A549 (cell line): Measurements from ENCODE around the gene TFF1. TPM values are rescaled to one million over a fixed set of nuclear protein-coding genes. Genes with fewer than 3 reads are reported as not detected.

Experiments
- ATAC-seq, 2 experiments: fragments of 200-7000 bp in 1 of 2; fragments of >200 bp in 1 of 2; cut with Nextera tagmentation in 1 of 2; cut with Tn5 transposase in 1 of 2; 3 replicates each; pipeline versions ENCODE4 v1.8.0 to v1.9.1; 2018 to 2020; ENCODE audit warnings: mild to moderate bottlenecking in 1 of 2, moderate library complexity in 1 of 2
- CTCF ChIA-PET: fragments of 300-600 bp; sonication (Branson Sonifier 250); formaldehyde crosslinking; extraction: SDS; loops from one replicate; lab custom pipeline; 2021; ENCODE audit warnings: antibody characterized with exemption, inconsistent platforms; lab: Yijun Ruan, JAX
- POLR2A ChIA-PET: fragments of 350-600 bp; formaldehyde crosslinking; extraction: SDS; loops from one replicate; lab custom pipeline; 2021; ENCODE audit warnings: antibody characterized with exemption, inconsistent platforms; lab: Yijun Ruan, JAX
- DNase-seq, 2 experiments: peaks; one replicate each; pipeline versions ENCODE4 v3.0.0 to v3.0.0-alpha.2; 2011 to 2016; ENCODE audit warnings: low read depth in 1 of 2, low spot score in 1 of 2
- FAIRE-seq: peaks from 2 replicates; lab custom pipeline; 2011; peaks lifted over from hg19 to GRCh38; lab: Jason Lieb, UNC
- H3K27ac ChIP-seq, 2 experiments: fragments of >200 bp; sonication (Bioruptor Twin); formaldehyde crosslinking; 3 replicates each; pipeline ENCODE4 v1.5.1; 2016 to 2017
- H3K4me1 ChIP-seq: fragments of >200 bp; sonication (Bioruptor Twin); formaldehyde crosslinking; 3 replicates; pipeline ENCODE4 v1.6.1; 2016
- H3K4me2 ChIP-seq: fragments of >200 bp; sonication (Bioruptor Twin); formaldehyde crosslinking; 3 replicates; pipeline ENCODE4 v1.6.1; 2016
- H3K4me3 ChIP-seq: fragments of >200 bp; sonication (Bioruptor Twin); formaldehyde crosslinking; 3 replicates; pipeline ENCODE4 v1.5.1; 2016
- H3K9me3 ChIP-seq: fragments of >200 bp; sonication (Bioruptor Twin); formaldehyde crosslinking; 3 replicates; pipeline ENCODE4 v1.6.1; 2016
- BHLHE40 ChIP-seq: IDR thresholded peaks from 2 replicates; pipeline ENCODE4 v1.6.1; 2012; ENCODE audit warnings: low read depth, low read length, inconsistent platforms
- CEBPB ChIP-seq, 2 experiments: fragments of >200 bp in 1 of 2; sonication (Bioruptor Twin) in 1 of 2; formaldehyde crosslinking in 1 of 2; IDR thresholded peaks; 2 replicates each; pipeline ENCODE4 v1.6.1; 2012 to 2016
- CHD2 ChIP-seq: fragments of 150-350 bp; IDR thresholded peaks from 2 replicates; pipeline ENCODE4 v1.6.1; 2014; ENCODE audit warnings: low read length; ENCODE audit not compliant: partially characterized antibody
- E2F6 ChIP-seq: IDR thresholded peaks from 2 replicates; pipeline ENCODE4 v1.6.1; 2012; ENCODE audit warnings: low read depth, borderline replicate concordance
- EHF ChIP-seq: fragments of 250-450 bp; sonication (Bioruptor Pico); IDR thresholded peaks from 2 replicates; pipeline ENCODE4 v1.5.0; 2020; ENCODE audit warnings: mild to moderate bottlenecking
- ESRRA ChIP-seq: fragments of 150-350 bp; IDR thresholded peaks from 2 replicates; pipeline ENCODE4 v1.6.1; 2014; ENCODE audit warnings: mild to moderate bottlenecking, low read length, borderline replicate concordance
- FOSB ChIP-seq: fragments of 250-450 bp; sonication (Bioruptor Pico); IDR thresholded peaks from 2 replicates; pipeline ENCODE4 v1.5.0; 2020; ENCODE audit warnings: mild to moderate bottlenecking, moderate library complexity
- HDAC2 ChIP-seq: fragments of 200-600 bp; sonication (generic); IDR thresholded peaks from 2 replicates; pipeline ENCODE4 v1.6.1; 2016
- HOXA7 ChIP-seq: fragments of 250-450 bp; sonication (Bioruptor Pico); IDR thresholded peaks from 2 replicates; pipeline ENCODE4 v1.5.0; 2020; ENCODE audit warnings: mild to moderate bottlenecking, moderate library complexity
- HOXB13 ChIP-seq: fragments of 250-450 bp; sonication (Bioruptor Pico); IDR thresholded peaks from 2 replicates; pipeline ENCODE4 v1.5.0; 2020; ENCODE audit warnings: low read depth, mild to moderate bottlenecking, moderate library complexity
- JUN ChIP-seq, 2 experiments: fragments of >200 bp; sonication (Bioruptor Twin); formaldehyde crosslinking; IDR thresholded peaks; 2 replicates in 1 of 2; 3 replicates in 1 of 2; pipeline ENCODE4 v1.6.1; 2016 to 2017
- JUNB ChIP-seq: fragments of >200 bp; sonication (Bioruptor Twin); formaldehyde crosslinking; IDR thresholded peaks from 2 replicates; pipeline ENCODE4 v1.6.1; 2016
- MAX ChIP-seq: IDR thresholded peaks from 2 replicates; pipeline ENCODE4 v1.6.1; 2012
- MYC ChIP-seq: IDR thresholded peaks from 2 replicates; pipeline ENCODE4 v1.6.1; 2012; ENCODE audit warnings: mild to moderate bottlenecking, inconsistent platforms, low read length, improper control_type of control experiment, borderline replicate concordance
- NFE2L2 ChIP-seq: fragments of 150-350 bp; conservative IDR thresholded peaks from 2 replicates; pipeline ENCODE4 v1.6.1; 2014; ENCODE audit warnings: low read length
- NR3C1 ChIP-seq: fragments of >200 bp; sonication (Bioruptor Twin); formaldehyde crosslinking; IDR thresholded peaks from 3 replicates; pipeline ENCODE4 v1.6.1; 2017
- PHF8 ChIP-seq: fragments of 200-600 bp; sonication (generic); IDR thresholded peaks from 2 replicates; pipeline ENCODE4 v1.6.1; 2016; ENCODE audit warnings: low read depth, mild to moderate bottlenecking, antibody characterized with exemption, moderate library complexity, borderline replicate concordance
- POLR2A ChIP-seq: IDR thresholded peaks from 2 replicates; pipeline ENCODE4 v1.6.1; 2012; ENCODE audit warnings: mild to moderate bottlenecking, low read length
- POLR2AphosphoS2 ChIP-seq: conservative IDR thresholded peaks from 2 replicates; pipeline ENCODE4 v1.6.1; 2012; ENCODE audit warnings: low read length, improper control_type of control experiment, inconsistent platforms
- REST ChIP-seq: fragments of 200-600 bp; sonication (generic); IDR thresholded peaks from 2 replicates; pipeline ENCODE4 v1.6.1; 2016; ENCODE audit warnings: antibody characterized with exemption, mild to moderate bottlenecking, moderate library complexity
- RFX5 ChIP-seq: fragments of 450-650 bp; IDR thresholded peaks from 2 replicates; pipeline ENCODE4 v1.7.1; 2014; ENCODE audit warnings: antibody characterized with exemption, mild to moderate bottlenecking, moderate library complexity
- USF2 ChIP-seq: fragments of 450-650 bp; IDR thresholded peaks from 2 replicates; pipeline ENCODE4 v1.6.1; 2014; ENCODE audit warnings: antibody characterized with exemption
- ZC3H11A ChIP-seq: fragments of 450-650 bp; IDR thresholded peaks from 2 replicates; pipeline ENCODE4 v1.6.1; 2014; ENCODE audit warnings: antibody characterized with exemption, mild to moderate bottlenecking
- ZFP36 ChIP-seq: fragments of 450-650 bp; IDR thresholded peaks from 2 replicates; pipeline ENCODE4 v1.6.1; 2014; ENCODE audit warnings: borderline replicate concordance; ENCODE audit not compliant: partially characterized antibody
- ZNF302 ChIP-seq: fragments of 250-450 bp; sonication (Bioruptor Pico); IDR thresholded peaks from 2 replicates; pipeline ENCODE4 v1.9.0; 2021; ENCODE audit warnings: inconsistent platforms, mild to moderate bottlenecking, moderate library complexity
- WGBS: methylation state at CpG from one replicate; pipeline ENCODE4 v1.1.6; 2017; ENCODE audit errors: missing lambda C conversion rate; 5-methylcytosine and 5-hydroxymethylcytosine counted together
- polyA plus RNA-seq, 4 experiments: library from polyadenylated mRNA; depleted of rRNA in 3 of 4; stranded (reverse); fragments of >200 nt; fragmentation: RNase III in 1 of 4; extraction: RNeasy Plus Mini Kit Qiagen cat#74134 plus additional on column Dnase treatment in 1 of 4; gene quantifications; 2 replicates in 3 of 4; 3 replicates in 1 of 4; pipeline ENCODE4 v1.2.3, GENCODE V29; 2011 to 2017

TFF1 gene
- polyA plus RNA-seq, 2 of the 4 experiments (the other 2 are of a cell fraction) = 1.0 to 5.8 TPM

GRCh38 chr21:42367367-42368165 lies 1.2 kb upstream of the TFF1 start:
- H3K9me3 ChIP-seq = no peaks in the 10 kb centered on the region
- no peak for FAIRE-seq
- POLR2A ChIA-PET = no interaction called here
- H3K4me1 ChIP-seq = peaks cover 23% of the 10 kb centered on the region
- TF ChIP-seq RFX5 (no peak), PHF8 (no peak)
- DNase-seq = peak in 1 of 2 experiments; percentile 19
- ATAC-seq = peak in 1 of 2 experiments; percentile 23; a peak in 2 of 6 replicates
- H3K27ac ChIP-seq = peak overlapping the region; percentile 27 to 58; a peak in 4 of 6 replicates
- 83% methylated on average over 11 of the region's 14 CpGs for WGBS
- H3K4me3 ChIP-seq = no peak overlapping the region
- CTCF ChIA-PET = interaction anchor here (1.0 to 1.8 kb wide), 4 partner anchors 10 to 37 kb away, joined by 3 to 5 read pairs (median 4); partner anchors contain the start of gene UBASH3A
- peak overlapping the region; percentile 46; the same call in 2 of the 3 replicates for H3K4me2 ChIP-seq

- no peak for DNase-seq
- no peaks in the 10 kb centered on the region for H3K9me3 ChIP-seq
- H3K27ac ChIP-seq = peak overlapping the region; percentile 27 to 58; a peak in 4 of 6 replicates
- no peak overlapping the region; the same call in 2 of the 3 replicates for H3K4me2 ChIP-seq
- TF ChIP-seq ZC3H11A (no peak), POLR2A (no peak), NR3C1 (no peak), ZFP36 (no peak), E2F6 (no peak), FOSB (no peak), REST (no peak), HOXA7 (CRISPR knock-in tag) (no peak), HOXB13 (CRISPR knock-in tag) (no peak), CHD2 (no peak), HDAC2 (no peak), JUNB (no peak), CEBPB (IDR thresholded peaks at IDR 0.05) (no peak), NFE2L2 (no peak), JUN (IDR thresholded peaks at IDR 0.05) (no peak), BHLHE40 (no peak)
- 80% methylated on average over 2 of the region's 6 CpGs for WGBS
- POLR2A ChIA-PET = no interaction called here
- H3K4me3 ChIP-seq = no peak overlapping the region
- peaks cover 23% of the 10 kb centered on the region for H3K4me1 ChIP-seq
- CTCF ChIA-PET = interaction anchor here (1.8 kb wide), 1 partner anchor 8 kb away, joined by 5 read pairs; no protein-coding TSS in a partner anchor
- FAIRE-seq = no peak
- ATAC-seq = no peak
Observed at GRCh38 chr21:42365770-42366169, 565 bp downstream of the TFF1 start.

- Histone ChIP-seq H3K4me1 (peaks cover 23% of the 10 kb centered on the region), H3K4me3 (no peak overlapping the region), H3K9me3 (no peaks in the 10 kb centered on the region), H3K27ac (no peak overlapping the region), H3K4me2 (no peak overlapping the region)
- 89% methylated on average over 7 of the region's 13 CpGs for WGBS
- ChIA-PET CTCF (interaction anchor here (1.3 kb wide), 1 partner anchor 26 kb away, joined by 6 read pairs; no protein-coding TSS in a partner anchor), POLR2A (no interaction called here)
- FAIRE-seq (no peak), DNase-seq (no peak), ATAC-seq (no peak)
- TF ChIP-seq MAX = no peak
- TF ChIP-seq EHF (CRISPR knock-in tag) = no peak
- TF ChIP-seq CEBPB (IDR thresholded peaks at IDR 0.05) = no peak
- TF ChIP-seq MYC = no peak
- TF ChIP-seq E2F6 = no peak
- TF ChIP-seq RFX5 = no peak
- no peak for TF ChIP-seq USF2
- no peak for TF ChIP-seq ESRRA
- no peak for TF ChIP-seq JUNB
- no peak for TF ChIP-seq NR3C1
- no peak for TF ChIP-seq ZNF302 (CRISPR knock-in tag)
- no peak for TF ChIP-seq POLR2AphosphoS2
Observed at GRCh38 chr21:42364304-42364865, 1.9 kb downstream of the TFF1 start.
